HepG2 (cell line): Measurements from ENCODE around the gene FHIT. TPM values are rescaled to one million over a fixed set of nuclear protein-coding genes. Genes with fewer than 3 reads are reported as not detected.

Source experiments
- ATAC-seq: fragments of 200-7000 bp; cut with Tn5 transposase; 3 replicates; pipeline ENCODE4 v1.9.1; 2020; ENCODE audit warnings: mild to moderate bottlenecking, moderate library complexity
- BruUV-seq: library from RNA; stranded (reverse); fragments of 400-500 nt; replicated peaks from 2 replicates; lab custom pipeline; 2021; lab: Mats Ljungman, UMichigan
- CTCF ChIA-PET: fragments of 300-600 bp; formaldehyde crosslinking; extraction: SDS; loops from one replicate; lab custom pipeline; 2021; ENCODE audit warnings: low total read pairs, inconsistent platforms, low intra/inter-chr PET ratio; lab: Yijun Ruan, JAX
- POLR2A ChIA-PET: fragments of 350-600 bp; sonication (Branson Sonifier 250); formaldehyde crosslinking; loops from one replicate; lab custom pipeline; 2020; ENCODE audit warnings: antibody characterized with exemption, inconsistent platforms; lab: Yijun Ruan, JAX
- DNase-seq: peaks from one replicate; pipeline ENCODE4 v3.0.0-alpha.2; 2015; ENCODE audit warnings: low spot score
- FAIRE-seq: peaks from 3 replicates; lab custom pipeline; 2011; peaks lifted over from hg19 to GRCh38; lab: Jason Lieb, UNC
- H2AFZ ChIP-seq: one replicate; pipeline ENCODE4 v1.6.1; 2011; ENCODE audit warnings: low read length, inconsistent platforms
- H3K27ac ChIP-seq: fragments of 300-600 bp; 3 replicates; pipeline ENCODE4 v1.8.0; 2011; ENCODE audit warnings: mixed run types, mild to moderate bottlenecking, mixed read lengths, low read length, inconsistent platforms; ENCODE audit not compliant: insufficient read depth; ENCODE audit errors: extremely low read length
- H3K27me3 ChIP-seq, 2 experiments: fragments of 200-600 bp in 1 of 2; 2 replicates in 1 of 2; 3 replicates in 1 of 2; pipeline versions ENCODE4 v1.6.0 to v1.8.0; 2011; ENCODE audit warnings: low read length in 2 of 2, mild to moderate bottlenecking in 2 of 2, moderate library complexity in 2 of 2, inconsistent platforms in 1 of 2; ENCODE audit not compliant: insufficient read depth in 2 of 2, control insufficient read depth in 1 of 2
- H3K36me3 ChIP-seq, 2 experiments: fragments of 200-600 bp in 1 of 2; replicated peaks in 1 of 2; 2 replicates in 1 of 2; 3 replicates in 1 of 2; pipeline versions ENCODE4 v1.5.1 to v1.8.0; 2011; ENCODE audit warnings: low read length in 2 of 2, inconsistent platforms in 1 of 2; ENCODE audit not compliant: insufficient read depth in 2 of 2, control insufficient read depth in 1 of 2
- H3K4me1 ChIP-seq: 2 replicates; pipeline ENCODE4 v1.5.1; 2012; ENCODE audit warnings: low read length, inconsistent platforms; ENCODE audit not compliant: insufficient read depth
- H3K4me2 ChIP-seq: 2 replicates; pipeline ENCODE4 v1.6.0; 2011; ENCODE audit warnings: low read depth, low read length, inconsistent platforms
- H3K4me3 ChIP-seq, 3 experiments: fragments of 200-600 bp in 1 of 3; sonication (generic), shearing (Covaris generic) in 1 of 3; replicated peaks in 1 of 3; 2 replicates each; pipeline ENCODE4 v1.5.1; 2011 to 2016; ENCODE audit warnings: low read length in 3 of 3, inconsistent platforms in 2 of 3, low read depth in 2 of 3, mild to moderate bottlenecking in 2 of 3, control low read depth in 1 of 3, mixed read lengths in 1 of 3; ENCODE audit not compliant: insufficient read depth in 1 of 3
- H3K79me2 ChIP-seq: one replicate; pipeline ENCODE4 v1.6.1; 2011; ENCODE audit warnings: low read length, inconsistent platforms; ENCODE audit not compliant: insufficient read depth
- H3K9ac ChIP-seq: 2 replicates; pipeline ENCODE4 v1.6.0; 2011; ENCODE audit warnings: mild to moderate bottlenecking, low read depth, low read length, inconsistent platforms; ENCODE audit not compliant: insufficient read depth
- H3K9me3 ChIP-seq: 2 replicates; pipeline ENCODE4 v1.5.1; 2012; ENCODE audit warnings: mild to moderate bottlenecking, low read length
- H4K20me1 ChIP-seq: 2 replicates; pipeline ENCODE4 v1.6.0; 2011; ENCODE audit warnings: inconsistent platforms, mild to moderate bottlenecking, low read length, moderate library complexity; ENCODE audit not compliant: insufficient read depth
- MAFF ChIP-seq: IDR thresholded peaks from 2 replicates; pipeline ENCODE4 v1.6.1; 2011; ENCODE audit warnings: low read depth, low read length, improper control_type of control experiment
- MAFK ChIP-seq, 2 experiments: IDR thresholded peaks in 1 of 2; conservative IDR thresholded peaks in 1 of 2; 2 replicates each; pipeline ENCODE4 v1.6.1; 2011; ENCODE audit warnings: improper control_type of control experiment in 2 of 2, low read length in 2 of 2
- ZNF552 ChIP-seq: sonication (generic); formaldehyde crosslinking; IDR thresholded peaks from 2 replicates; pipeline ENCODE4 v1.9.0; 2022; ENCODE audit warnings: missing genetic modification reagents, mild to moderate bottlenecking, borderline replicate concordance
- ZNF773 ChIP-seq: sonication (generic); formaldehyde crosslinking; IDR thresholded peaks from 2 replicates; pipeline ENCODE4 v1.4.0; 2020; ENCODE audit warnings: missing genetic modification reagents, borderline replicate concordance
- WGBS: methylation state at CpG from one replicate; pipeline ENCODE4 v1.1.6; 2017; ENCODE audit warnings: low lambda C conversion rate; 5-methylcytosine and 5-hydroxymethylcytosine counted together
- in situ Hi-C: cut with HindIII; loops from 2 replicates; pipeline ENCODE4 v1.10.0; 2017; ENCODE audit warnings: low pct_unique_long_range_greater_than_20kb; ENCODE audit not compliant: extremely low pct_ligation_motif_present
- intact Hi-C: fragments of 100-400 bp; cut with micrococcal nuclease; formaldehyde crosslinking; loops from one replicate; pipeline ENCODE4 v1.10.0; 2022; ENCODE audit not compliant: unreplicated experiment
- polyA plus RNA-seq, 8 experiments: library from polyadenylated mRNA; depleted of rRNA in 3 of 8; stranded (reverse) in 7 of 8; unstranded in 1 of 8; fragments of >200 nt; fragmentation: Illumina TruSeq in 4 of 8; extraction: Trizol in 4 of 8; gene quantifications; 2 replicates each; pipeline versions ENCODE4 v1.2.1 to v1.2.3, GENCODE V29; 2011 to 2016; ENCODE audit warnings: low read depth in 4 of 8, missing spikeins in 1 of 8, mixed read lengths in 1 of 8; ENCODE audit not compliant: insufficient read depth in 1 of 8
- total RNA-seq, 5 experiments: library from RNA; depleted of rRNA; stranded (reverse); fragments of >200 nt; fragmentation: Illumina TruSeq; extraction: Trizol; gene quantifications; 2 replicates each; pipeline ENCODE4 v1.2.3, GENCODE V29; 2016; ENCODE audit warnings: low read depth in 1 of 5

Gene FHIT
- total and polyA plus RNA-seq, 2 of the 13 experiments (the other 11 are each of a cell fraction or from before 2014, with no cell fraction given) = 4.0 to 4.6 TPM

DNA sequence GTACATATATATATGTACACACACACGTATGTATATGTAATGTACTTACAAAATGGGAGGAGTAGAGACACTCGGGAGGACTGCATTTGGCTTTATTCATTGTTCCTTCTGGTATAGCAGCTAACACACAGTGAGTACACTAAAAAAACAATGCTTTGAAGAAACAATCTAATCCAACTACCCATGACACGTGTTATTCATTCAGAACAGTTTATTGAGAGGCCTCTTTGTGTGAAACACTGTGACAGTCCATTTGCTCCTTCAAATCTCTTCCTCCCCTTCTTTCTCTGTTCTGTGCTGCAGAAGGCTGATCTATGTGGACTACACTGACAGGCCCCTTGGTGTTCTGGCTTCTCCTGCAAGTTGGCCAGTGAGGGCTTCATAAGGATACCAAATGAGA lies 1125.6 kb downstream of the FHIT start:
- CTCF ChIA-PET = no interaction called here
- no peak overlapping the region for H3K4me3 ChIP-seq
- in situ Hi-C loops = no loop called here
- DNase-seq = no peak
- TF ChIP-seq MAFK (conservative IDR thresholded peaks at IDR 0.05 in 1 of 2, IDR thresholded peaks at IDR 0.05 in 1 of 2; ENCODE audit: low read length in 2 of 2) (no peak), ZNF552 (CRISPR knock-in tag) (no peak)
- TF ChIP-seq, all 625 proteins: peak for 0
- no TSS peak for BruUV-seq
- H3K27ac ChIP-seq = no peak overlapping the region
- no peaks in the 10 kb centered on the region for H3K9me3 ChIP-seq
- 16% methylated on average over 3 of the region's 3 CpGs for WGBS
- no peak for FAIRE-seq
- H4K20me1 ChIP-seq = no peaks in the 10 kb centered on the region
- intact Hi-C loops = no loop called here
- H3K27me3 ChIP-seq = no peaks in the 10 kb centered on the region
- no peak overlapping the region for H3K4me2 ChIP-seq
- POLR2A ChIA-PET = no interaction called here
- no peak overlapping the region for H2AFZ ChIP-seq
- no peak overlapping the region for H3K9ac ChIP-seq
- H3K79me2 ChIP-seq = no peaks in the 10 kb centered on the region
- H3K4me1 ChIP-seq = no peaks in the 10 kb centered on the region
- no peak for ATAC-seq
- no peaks in the 10 kb centered on the region for H3K36me3 ChIP-seq

DNA sequence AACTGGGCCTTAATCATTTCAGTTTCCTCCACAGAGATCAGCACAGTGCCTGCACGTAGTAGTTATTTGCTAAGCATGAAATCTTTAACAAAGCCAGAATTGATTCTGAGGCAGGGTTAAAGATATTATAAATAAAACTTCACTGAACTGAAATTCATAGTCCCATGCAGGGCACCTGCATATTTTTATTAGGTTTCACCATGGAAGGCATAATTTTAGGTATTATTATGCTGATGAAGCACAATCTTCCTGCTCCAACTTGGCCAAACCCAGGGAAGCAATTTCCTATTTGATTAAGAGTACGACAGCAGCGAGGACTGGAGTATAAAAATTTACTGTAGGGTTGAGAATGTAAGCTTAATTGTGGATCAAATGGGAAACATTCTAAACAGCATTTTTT lies 1131.0 kb downstream of the FHIT start:
- H2AFZ ChIP-seq = no peak overlapping the region
- no peaks in the 10 kb centered on the region for H3K79me2 ChIP-seq
- no peak overlapping the region for H3K27ac ChIP-seq
- no peak overlapping the region for H3K4me2 ChIP-seq
- ATAC-seq (no peak), FAIRE-seq (no peak), DNase-seq (no peak)
- BruUV-seq = no TSS peak
- in situ Hi-C loops (no loop called here), intact Hi-C loops (no loop called here)
- no peak overlapping the region for H3K4me3 ChIP-seq
- no peaks in the 10 kb centered on the region for H3K9me3 ChIP-seq
- no peak overlapping the region for H3K9ac ChIP-seq
- no peaks in the 10 kb centered on the region for H3K4me1 ChIP-seq
- TF ChIP-seq MAFF (peak; percentile 86), ZNF773 (CRISPR knock-in tag) (no peak), MAFK (conservative IDR thresholded peaks at IDR 0.05 in 1 of 2, IDR thresholded peaks at IDR 0.05 in 1 of 2; ENCODE audit: low read length in 2 of 2) (peak; percentile 80 to 83)
- ChIA-PET POLR2A (no interaction called here), CTCF (no interaction called here)
- no peaks in the 10 kb centered on the region for H3K36me3 ChIP-seq
- no peaks in the 10 kb centered on the region for H3K27me3 ChIP-seq
- 43% methylated on average over 3 of the region's 3 CpGs for WGBS
- H4K20me1 ChIP-seq = no peaks in the 10 kb centered on the region; the same call in 1 of the 2 replicates
